ENCODE results near the gene GLIS1. TPM values are rescaled to one million over a fixed set of nuclear protein-coding genes. Genes with fewer than 3 reads are reported as not detected.

GLIS1 gene
- total and polyA plus RNA-seq, 2 of the 8 experiments (the other 6 are each of a cell fraction or from before 2014, with no cell fraction given): 0.15 to 0.22 TPM

DNA sequence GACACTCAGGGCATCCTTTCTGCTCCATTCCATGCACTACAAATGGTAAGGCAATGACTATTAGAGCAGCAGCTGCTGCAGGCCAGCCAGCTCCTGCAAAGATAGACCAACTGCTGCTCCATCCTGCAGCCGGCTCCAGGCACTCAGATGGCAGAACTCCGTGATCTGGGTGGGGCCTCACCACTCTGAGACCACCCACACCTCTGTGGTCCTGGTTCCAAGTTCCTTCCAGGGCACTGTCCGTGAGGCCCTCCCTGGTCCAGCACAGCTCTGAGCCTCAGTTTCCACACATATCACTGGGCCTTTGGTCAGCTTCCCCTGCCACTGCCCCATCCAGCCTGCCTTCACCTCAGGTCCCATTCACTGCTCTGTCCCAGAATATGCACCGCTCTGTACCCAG, 165.0 kb downstream of the GLIS1 start:
- H2BK5ac ChIP-seq (ENCODE audit: low read depth, low read length): no peak overlapping the region
- no peak for FAIRE-seq
- no peak overlapping the region for H3K4ac ChIP-seq (replicated peaks; ENCODE audit: insufficient read length, low read depth, low read length)
- H3K23ac ChIP-seq (ENCODE audit: insufficient read length): no peak overlapping the region
- H4K5ac ChIP-seq (ENCODE audit: insufficient read length, low read depth, low read length): no peak overlapping the region
- no peak overlapping the region for H3K18ac ChIP-seq (ENCODE audit: extremely low read depth, low read length)
- H3K27me3 ChIP-seq (replicated peaks in 1 of 4; ENCODE audit: control insufficient read depth in 3 of 4, extremely low read depth in 1 of 4, insufficient read depth in 3 of 4, low read length in 3 of 4): no peaks in the 10 kb centered on the region
- H4K20me1 ChIP-seq (replicated peaks in 1 of 2; ENCODE audit: control insufficient read depth in 1 of 2, insufficient read depth in 2 of 2, low read length in 2 of 2): peaks cover 0 to 2% of the 10 kb centered on the region in 2 experiments
- H3K56ac ChIP-seq (replicated peaks; ENCODE audit: insufficient read length, low read depth, low read length): no peak overlapping the region
- H2AFZ ChIP-seq (ENCODE audit: low read length): no peak overlapping the region
- no peak overlapping the region for H3K27ac ChIP-seq (ENCODE audit: low read depth, low read length)
- H3K4me2 ChIP-seq (ENCODE audit: insufficient read depth in 1 of 2, low read depth in 2 of 2, low read length in 2 of 2): no peak overlapping the region
- no peak overlapping the region for H2BK20ac ChIP-seq (ENCODE audit: low read length)
- H2BK120ac ChIP-seq (replicated peaks; ENCODE audit: low read depth, low read length): no peak overlapping the region
- no peak overlapping the region for H3K4me3 ChIP-seq (ENCODE audit: extremely low read depth in 1 of 4, insufficient read depth in 2 of 4, low read depth in 3 of 4, low read length in 4 of 4)
- H3K23me2 ChIP-seq (ENCODE audit: low read depth, low read length): no peaks in the 10 kb centered on the region
- H3K14ac ChIP-seq (ENCODE audit: insufficient read length): no peak overlapping the region
- no peak overlapping the region for H3K9ac ChIP-seq (replicated peaks in 1 of 4; ENCODE audit: extremely low read depth in 1 of 4, low read depth in 3 of 4, low read length in 3 of 4)
- no peak overlapping the region for H2AK5ac ChIP-seq (ENCODE audit: low read depth, low read length)
- H3K79me2 ChIP-seq (ENCODE audit: control insufficient read depth in 1 of 2, insufficient read depth in 2 of 2, low read length in 2 of 2): no peaks in the 10 kb centered on the region
- H4K8ac ChIP-seq (ENCODE audit: extremely low read depth, insufficient read depth, low read length): no peak overlapping the region
- DNase-seq (ENCODE audit: low read depth in 1 of 2, low spot score in 2 of 2): no peak
- WGBS, 2 experiments (ENCODE audit: extremely low coverage in 1 of 2, insufficient coverage in 1 of 2, insufficient read length in 1 of 2, insufficient replicate concordance in 2 of 2, low coverage in 1 of 2, low lambda C conversion rate in 2 of 2, missing lambda C conversion rate in 1 of 2): 84% methylated on average over 4 of the region's 4 CpGs; no CpG with 5 or more reads in 1 of the 2 experiments
- no peaks in the 10 kb centered on the region for H3K36me3 ChIP-seq (ENCODE audit: control insufficient read depth in 2 of 4, insufficient read depth in 4 of 4, low read length in 3 of 4)
- no peak overlapping the region for H2BK12ac ChIP-seq (ENCODE audit: low read depth, low read length)
- POLR2A ChIA-PET (ENCODE audit: partially characterized antibody): no interaction called here
- no peak overlapping the region for H4K91ac ChIP-seq (replicated peaks; ENCODE audit: insufficient read length, low read length)
- CTCF ChIA-PET (ENCODE audit: partially characterized antibody): interaction anchor here (1.3 to 13.2 kb wide), 4 partner anchors 9 to 105 kb away, joined by 4 to 175 read pairs (median 38); no protein-coding TSS in a partner anchor
- H3K4me1 ChIP-seq (replicated peaks in 1 of 4; ENCODE audit: control insufficient read depth in 3 of 4, insufficient read depth in 4 of 4, low read length in 3 of 4): peaks cover 0 to 12% (median 6%) of the 10 kb centered on the region in 4 experiments; a peak in 5 of 7 replicates
- H3K79me1 ChIP-seq (ENCODE audit: low read depth, low read length): no peaks in the 10 kb centered on the region
- H3K9me3 ChIP-seq (ENCODE audit: insufficient read depth in 2 of 2, low read depth in 1 of 2, low read length in 1 of 2): no peaks in the 10 kb centered on the region
- H2BK15ac ChIP-seq (ENCODE audit: low read length): no peak overlapping the region
- TF ChIP-seq KDM1A (IDR thresholded peaks at IDR 0.05; ENCODE audit: borderline replicate concordance, low read length): no peak
- no peak for TF ChIP-seq RAD21 (IDR thresholded peaks at IDR 0.05 in 1 of 2, conservative IDR thresholded peaks at IDR 0.05 in 1 of 2; ENCODE audit: low read depth in 2 of 2, low read length in 2 of 2)
- TF ChIP-seq, protein P1, sequence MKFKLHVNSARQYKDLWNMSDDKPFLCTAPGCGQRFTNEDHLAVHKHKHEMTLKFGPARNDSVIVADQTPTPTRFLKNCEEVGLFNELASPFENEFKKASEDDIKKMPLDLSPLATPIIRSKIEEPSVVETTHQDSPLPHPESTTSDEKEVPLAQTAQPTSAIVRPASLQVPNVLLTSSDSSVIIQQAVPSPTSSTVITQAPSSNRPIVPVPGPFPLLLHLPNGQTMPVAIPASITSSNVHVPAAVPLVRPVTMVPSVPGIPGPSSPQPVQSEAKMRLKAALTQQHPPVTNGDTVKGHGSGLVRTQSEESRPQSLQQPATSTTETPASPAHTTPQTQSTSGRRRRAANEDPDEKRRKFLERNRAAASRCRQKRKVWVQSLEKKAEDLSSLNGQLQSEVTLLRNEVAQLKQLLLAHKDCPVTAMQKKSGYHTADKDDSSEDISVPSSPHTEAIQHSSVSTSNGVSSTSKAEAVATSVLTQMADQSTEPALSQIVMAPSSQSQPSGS (IDR thresholded peaks at IDR 0.05; ENCODE audit: low read length): no peak
- no peak for TF ChIP-seq RXRA (IDR thresholded peaks at IDR 0.05; ENCODE audit: insufficient read depth, low read depth, low read length)
- no peak for TF ChIP-seq BCL11A (IDR thresholded peaks at IDR 0.05; ENCODE audit: low read depth in 2 of 2, low read length in 2 of 2)
- TF ChIP-seq EZH2 (IDR thresholded peaks at IDR 0.05; ENCODE audit: low read depth, low read length, severe bottlenecking): no peak
- no peak for TF ChIP-seq CBX5 (IDR thresholded peaks at IDR 0.05; ENCODE audit: low read depth, low read length)
- TF ChIP-seq BRCA1 (IDR thresholded peaks at IDR 0.05; ENCODE audit: low read depth, low read length): no peak
- no peak for TF ChIP-seq CBX8 (IDR thresholded peaks at IDR 0.05; ENCODE audit: borderline replicate concordance, low read depth, low read length)

Measured in H1 (cell line).